PC-3 (cell line): ENCODE data around the gene EHMT1. TPM values are rescaled to one million over a fixed set of nuclear protein-coding genes. Genes with fewer than 3 reads are reported as not detected.

ENCODE experiments used
- ATAC-seq: fragments of 200-7000 bp; cut with Tn5 transposase; 2 replicates; pipeline ENCODE4 v1.9.1; 2020; ENCODE audit warnings: mild to moderate bottlenecking, moderate library complexity
- BruUV-seq: library from RNA; stranded (reverse); fragments of 400-500 nt; replicated peaks from 2 replicates; lab custom pipeline; 2021; lab: Mats Ljungman, UMichigan
- CTCF ChIA-PET: fragments of 300-600 bp; sonication (Branson Sonifier 250); formaldehyde crosslinking; loops from one replicate; lab custom pipeline; 2022; ENCODE audit warnings: antibody characterized with exemption; lab: Charles Lee
- POLR2A ChIA-PET: fragments of 300-600 bp; sonication (Branson Sonifier 250); formaldehyde crosslinking; loops from one replicate; lab custom pipeline; 2022; ENCODE audit warnings: antibody characterized with exemption; ENCODE audit not compliant: unreplicated experiment; lab: Charles Lee
- DNase-seq: peaks from one replicate; pipeline ENCODE4 v3.0.0-alpha.2; 2015
- H2AFZ ChIP-seq: fragments of 300-600 bp; sonication (generic); 2 replicates; pipeline ENCODE4 v1.6.0; 2016; ENCODE audit warnings: antibody characterized with exemption, low read length
- H3F3A ChIP-seq: fragments of 300-600 bp; sonication (generic); one replicate; pipeline ENCODE4 v1.6.0; 2017; ENCODE audit warnings: antibody characterized with exemption, low read length, control low read depth, mild to moderate bottlenecking; ENCODE audit not compliant: unreplicated experiment
- H3K27ac ChIP-seq: fragments of 300-600 bp; sonication (generic); 2 replicates; pipeline ENCODE4 v1.5.1; 2016; ENCODE audit warnings: mild to moderate bottlenecking, low read length
- H3K27me3 ChIP-seq: fragments of 300-600 bp; sonication (generic); 2 replicates; pipeline ENCODE4 v1.6.1; 2016; ENCODE audit warnings: low read length, mixed read lengths
- H3K36me3 ChIP-seq: fragments of 300-600 bp; sonication (generic); 2 replicates; pipeline ENCODE4 v1.6.1; 2016; ENCODE audit warnings: low read depth, mixed run types, low read length, mixed read lengths
- H3K4me1 ChIP-seq: fragments of 300-600 bp; sonication (generic); 2 replicates; pipeline ENCODE4 v1.5.1; 2016; ENCODE audit warnings: low read length; ENCODE audit not compliant: insufficient read depth
- H3K4me2 ChIP-seq: fragments of 300-600 bp; sonication (generic); 2 replicates; pipeline ENCODE4 v1.6.0; 2016; ENCODE audit warnings: low read length
- H3K4me3 ChIP-seq: fragments of 300-600 bp; sonication (generic); 2 replicates; pipeline ENCODE4 v1.5.1; 2016; ENCODE audit warnings: mild to moderate bottlenecking, low read length, mixed read lengths
- H3K79me2 ChIP-seq: fragments of 300-600 bp; sonication (generic); 2 replicates; pipeline ENCODE4 v1.6.1; 2017; ENCODE audit warnings: low read length, mixed read lengths
- H3K9ac ChIP-seq: fragments of 300-600 bp; sonication (generic); 2 replicates; pipeline ENCODE4 v1.6.0; 2016; ENCODE audit warnings: mild to moderate bottlenecking, low read length
- H3K9me2 ChIP-seq: fragments of 300-600 bp; sonication (generic); replicated peaks from 2 replicates; pipeline ENCODE4 v1.6.1; 2016; ENCODE audit warnings: mixed run types, low read length, mixed read lengths
- H3K9me3 ChIP-seq: fragments of 300-600 bp; sonication (generic); 2 replicates; pipeline ENCODE4 v1.6.1; 2016; ENCODE audit warnings: low read length, mixed read lengths
- H4K20me1 ChIP-seq: fragments of 300-600 bp; sonication (generic); 2 replicates; pipeline ENCODE4 v1.6.1; 2016; ENCODE audit warnings: low read length, mixed read lengths
- EZH2 ChIP-seq: fragments of 300-600 bp; sonication (generic); IDR thresholded peaks from one replicate; pipeline ENCODE4 v1.6.1; 2017; ENCODE audit warnings: antibody characterized with exemption, mild to moderate bottlenecking, low read length; ENCODE audit not compliant: unreplicated experiment
- EZH2phosphoT487 ChIP-seq: fragments of 300-600 bp; sonication (generic); IDR thresholded peaks from 2 replicates; pipeline ENCODE4 v1.6.1; 2018; ENCODE audit warnings: mild to moderate bottlenecking, antibody characterized with exemption, low read length, borderline replicate concordance
- intact Hi-C: fragments of 100-400 bp; cut with micrococcal nuclease; formaldehyde crosslinking; loops from 2 replicates; pipeline ENCODE4 v1.9.0; 2023
- total RNA-seq: library from RNA; depleted of rRNA; stranded (reverse); fragments of >200 nt; gene quantifications from 2 replicates; pipeline ENCODE4 v1.2.3, GENCODE V29; 2014
- TF ChIP-seq, protein P1 (sequence below): fragments of 300-600 bp; sonication (generic); conservative IDR thresholded peaks from 2 replicates; pipeline ENCODE4 v1.5.1; 2017; ENCODE audit warnings: antibody characterized with exemption, low read depth, mild to moderate bottlenecking, low read length

The EHMT1 gene
- total RNA-seq, 1 experiment from 2014 or later: 42.8 TPM

DNA sequence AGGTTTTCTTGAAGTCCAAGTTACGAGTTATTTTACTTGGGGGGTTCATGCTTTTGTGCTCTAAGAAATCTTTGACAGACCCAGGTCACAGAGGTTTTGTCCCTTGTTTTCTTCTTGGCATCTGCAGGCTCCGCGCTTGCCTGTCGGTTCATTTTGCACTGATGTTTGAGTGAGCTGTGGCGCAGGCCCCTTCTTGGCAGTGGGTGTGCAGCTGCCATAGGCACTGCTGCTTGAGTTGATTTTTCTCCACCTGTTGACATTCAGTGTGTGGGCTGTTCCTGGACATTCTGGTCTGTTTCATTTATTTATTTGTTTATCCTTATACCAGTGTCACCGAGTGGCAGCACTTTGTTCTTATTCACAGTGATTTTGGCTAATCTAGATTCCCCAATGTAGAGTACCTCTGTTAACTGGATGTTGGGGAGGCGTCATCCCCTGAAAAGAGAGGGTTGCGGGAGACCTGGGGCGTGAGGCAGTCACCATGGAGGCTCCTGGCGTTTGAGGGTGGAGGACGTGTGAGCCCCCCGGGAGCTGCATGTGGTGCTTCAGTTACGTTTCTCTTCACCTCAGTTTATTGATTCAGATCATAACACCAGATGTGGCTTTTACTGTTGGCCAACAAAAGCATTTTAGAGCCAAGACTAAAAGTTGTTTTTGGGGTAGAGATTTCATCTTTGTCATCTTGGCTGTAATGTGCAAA, 137.4 kb downstream of the EHMT1 start:
- ChIA-PET POLR2A (no interaction called here), CTCF (no interaction called here)
- H3K27ac ChIP-seq: no peak overlapping the region

GRCh38 chr9:137757139-137757538, 138.3 kb downstream of the EHMT1 start:
- peaks cover 19% of the 10 kb centered on the region for H3K36me3 ChIP-seq
- H3F3A ChIP-seq: no peaks in the 10 kb centered on the region
- H3K27me3 ChIP-seq: no peaks in the 10 kb centered on the region
- no peaks in the 10 kb centered on the region for H3K79me2 ChIP-seq
- CTCF ChIA-PET: no interaction called here
- no TSS peak for BruUV-seq
- peak overlapping the region; percentile 25; the same call in 1 of the 2 replicates for H3K4me2 ChIP-seq
- no peak overlapping the region for H3K27ac ChIP-seq
- no peaks in the 10 kb centered on the region for H3K9me3 ChIP-seq
- no peak overlapping the region for H3K9ac ChIP-seq
- POLR2A ChIA-PET: no interaction called here
- intact Hi-C loops: no loop called here
- no peak for ATAC-seq
- no peak for DNase-seq
- TF ChIP-seq EZH2phosphoT487 (no peak), EZH2 (no peak)
- no peak overlapping the region for H3K4me3 ChIP-seq
- H2AFZ ChIP-seq: no peak overlapping the region
- H3K4me1 ChIP-seq: 0 out of 2 replicates have a peak, but pooled peaks cover 7% of the 10 kb centered on the region
- H4K20me1 ChIP-seq: no peaks in the 10 kb centered on the region
- no peaks in the 10 kb centered on the region for H3K9me2 ChIP-seq

More for the DNA sequence above, 137.4 kb downstream of the EHMT1 start:
- 0 out of 2 replicates have a peak, but pooled peaks cover 7% of the 10 kb centered on the region for H3K4me1 ChIP-seq
- intact Hi-C loops: no loop called here
- H3K4me2 ChIP-seq: no peak overlapping the region
- H3K4me3 ChIP-seq: no peak overlapping the region
- H3K36me3 ChIP-seq: peaks cover 17% of the 10 kb centered on the region
- H3F3A ChIP-seq: no peaks in the 10 kb centered on the region
- no peaks in the 10 kb centered on the region for H3K27me3 ChIP-seq
- no peak overlapping the region for H3K9ac ChIP-seq
- TF ChIP-seq, protein P1, sequence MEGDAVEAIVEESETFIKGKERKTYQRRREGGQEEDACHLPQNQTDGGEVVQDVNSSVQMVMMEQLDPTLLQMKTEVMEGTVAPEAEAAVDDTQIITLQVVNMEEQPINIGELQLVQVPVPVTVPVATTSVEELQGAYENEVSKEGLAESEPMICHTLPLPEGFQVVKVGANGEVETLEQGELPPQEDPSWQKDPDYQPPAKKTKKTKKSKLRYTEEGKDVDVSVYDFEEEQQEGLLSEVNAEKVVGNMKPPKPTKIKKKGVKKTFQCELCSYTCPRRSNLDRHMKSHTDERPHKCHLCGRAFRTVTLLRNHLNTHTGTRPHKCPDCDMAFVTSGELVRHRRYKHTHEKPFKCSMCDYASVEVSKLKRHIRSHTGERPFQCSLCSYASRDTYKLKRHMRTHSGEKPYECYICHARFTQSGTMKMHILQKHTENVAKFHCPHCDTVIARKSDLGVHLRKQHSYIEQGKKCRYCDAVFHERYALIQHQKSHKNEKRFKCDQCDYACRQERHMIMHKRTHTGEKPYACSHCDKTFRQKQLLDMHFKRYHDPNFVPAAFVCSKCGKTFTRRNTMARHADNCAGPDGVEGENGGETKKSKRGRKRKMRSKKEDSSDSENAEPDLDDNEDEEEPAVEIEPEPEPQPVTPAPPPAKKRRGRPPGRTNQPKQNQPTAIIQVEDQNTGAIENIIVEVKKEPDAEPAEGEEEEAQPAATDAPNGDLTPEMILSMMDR: no peak
- TF ChIP-seq EZH2 (no peak), EZH2phosphoT487 (no peak)
- H3K9me2 ChIP-seq: no peaks in the 10 kb centered on the region
- no peaks in the 10 kb centered on the region for H4K20me1 ChIP-seq
- no peaks in the 10 kb centered on the region for H3K79me2 ChIP-seq
- H3K9me3 ChIP-seq: no peaks in the 10 kb centered on the region
- no TSS peak for BruUV-seq
- no peak for ATAC-seq
- DNase-seq: no peak
- no peak overlapping the region for H2AFZ ChIP-seq

GRCh38 chr9:137757613-137758029, 138.8 kb downstream of the EHMT1 start:
- Histone ChIP-seq H3K9ac (no peak overlapping the region), H3K9me3 (no peaks in the 10 kb centered on the region), H3K27ac (no peak overlapping the region), H3K4me3 (no peak overlapping the region), H3K4me2 (peak overlapping the region; percentile 25; the same call in 1 of the 2 replicates), H3K36me3 (peaks cover 23% of the 10 kb centered on the region), H3K79me2 (no peaks in the 10 kb centered on the region), H3K27me3 (no peaks in the 10 kb centered on the region), H4K20me1 (no peaks in the 10 kb centered on the region), H3F3A (no peaks in the 10 kb centered on the region), H3K4me1 (0 out of 2 replicates have a peak, but pooled peaks cover 7% of the 10 kb centered on the region), H2AFZ (no peak overlapping the region), H3K9me2 (no peaks in the 10 kb centered on the region)
- DNase-seq (peak; percentile 40), ATAC-seq (peak; percentile 98)
- BruUV-seq: no TSS peak
- TF ChIP-seq, protein P1: no peak
- TF ChIP-seq EZH2 (no peak), EZH2phosphoT487 (no peak)
- ChIA-PET POLR2A (no interaction called here), CTCF (no interaction called here)
- intact Hi-C loops: no loop called here
